HepG2 (cell line): ENCODE results near the gene BCL6B. TPM values are rescaled to one million over a fixed set of nuclear protein-coding genes. Genes with fewer than 3 reads are reported as not detected.

Experiments
- ATAC-seq: fragments of 200-7000 bp; cut with Tn5 transposase; 3 replicates; pipeline ENCODE4 v1.9.1; 2020; ENCODE audit warnings: mild to moderate bottlenecking, moderate library complexity
- BruUV-seq: library from RNA; stranded (reverse); fragments of 400-500 nt; replicated peaks from 2 replicates; lab custom pipeline; 2021; lab: Mats Ljungman, UMichigan
- CTCF ChIA-PET: fragments of 300-600 bp; formaldehyde crosslinking; extraction: SDS; loops from one replicate; lab custom pipeline; 2021; ENCODE audit warnings: low total read pairs, inconsistent platforms, low intra/inter-chr PET ratio; lab: Yijun Ruan, JAX
- POLR2A ChIA-PET: fragments of 350-600 bp; sonication (Branson Sonifier 250); formaldehyde crosslinking; loops from one replicate; lab custom pipeline; 2020; ENCODE audit warnings: antibody characterized with exemption, inconsistent platforms; lab: Yijun Ruan, JAX
- DNase-seq: peaks from one replicate; pipeline ENCODE4 v3.0.0-alpha.2; 2015; ENCODE audit warnings: low spot score
- FAIRE-seq: peaks from 3 replicates; lab custom pipeline; 2011; peaks lifted over from hg19 to GRCh38; lab: Jason Lieb, UNC
- H2AFZ ChIP-seq: one replicate; pipeline ENCODE4 v1.6.1; 2011; ENCODE audit warnings: low read length, inconsistent platforms
- H3K27ac ChIP-seq: fragments of 300-600 bp; 3 replicates; pipeline ENCODE4 v1.8.0; 2011; ENCODE audit warnings: mixed run types, mild to moderate bottlenecking, mixed read lengths, low read length, inconsistent platforms; ENCODE audit not compliant: insufficient read depth; ENCODE audit errors: extremely low read length
- H3K27me3 ChIP-seq, 2 experiments: fragments of 200-600 bp in 1 of 2; 2 replicates in 1 of 2; 3 replicates in 1 of 2; pipeline versions ENCODE4 v1.6.0 to v1.8.0; 2011; ENCODE audit warnings: low read length in 2 of 2, mild to moderate bottlenecking in 2 of 2, moderate library complexity in 2 of 2, inconsistent platforms in 1 of 2; ENCODE audit not compliant: insufficient read depth in 2 of 2, control insufficient read depth in 1 of 2
- H3K36me3 ChIP-seq, 2 experiments: fragments of 200-600 bp in 1 of 2; replicated peaks in 1 of 2; 2 replicates in 1 of 2; 3 replicates in 1 of 2; pipeline versions ENCODE4 v1.5.1 to v1.8.0; 2011; ENCODE audit warnings: low read length in 2 of 2, inconsistent platforms in 1 of 2; ENCODE audit not compliant: insufficient read depth in 2 of 2, control insufficient read depth in 1 of 2
- H3K4me1 ChIP-seq: 2 replicates; pipeline ENCODE4 v1.5.1; 2012; ENCODE audit warnings: low read length, inconsistent platforms; ENCODE audit not compliant: insufficient read depth
- H3K4me2 ChIP-seq: 2 replicates; pipeline ENCODE4 v1.6.0; 2011; ENCODE audit warnings: low read depth, low read length, inconsistent platforms
- H3K4me3 ChIP-seq, 3 experiments: fragments of 200-600 bp in 1 of 3; sonication (generic), shearing (Covaris generic) in 1 of 3; replicated peaks in 1 of 3; 2 replicates each; pipeline ENCODE4 v1.5.1; 2011 to 2016; ENCODE audit warnings: low read length in 3 of 3, inconsistent platforms in 2 of 3, low read depth in 2 of 3, mild to moderate bottlenecking in 2 of 3, control low read depth in 1 of 3, mixed read lengths in 1 of 3; ENCODE audit not compliant: insufficient read depth in 1 of 3
- H3K79me2 ChIP-seq: one replicate; pipeline ENCODE4 v1.6.1; 2011; ENCODE audit warnings: low read length, inconsistent platforms; ENCODE audit not compliant: insufficient read depth
- H3K9ac ChIP-seq: 2 replicates; pipeline ENCODE4 v1.6.0; 2011; ENCODE audit warnings: mild to moderate bottlenecking, low read depth, low read length, inconsistent platforms; ENCODE audit not compliant: insufficient read depth
- H3K9me3 ChIP-seq: 2 replicates; pipeline ENCODE4 v1.5.1; 2012; ENCODE audit warnings: mild to moderate bottlenecking, low read length
- H4K20me1 ChIP-seq: 2 replicates; pipeline ENCODE4 v1.6.0; 2011; ENCODE audit warnings: inconsistent platforms, mild to moderate bottlenecking, low read length, moderate library complexity; ENCODE audit not compliant: insufficient read depth
- ARNTL ChIP-seq: sonication (generic); formaldehyde crosslinking; IDR thresholded peaks from 2 replicates; pipeline ENCODE4 v1.4.0; 2020; ENCODE audit warnings: mild to moderate bottlenecking, missing genetic modification reagents
- CEBPG ChIP-seq: IDR thresholded peaks from 2 replicates; pipeline ENCODE4 v1.6.1; 2016
- FOXA1 ChIP-seq, 2 experiments: fragments of 450-650 bp in 1 of 2; sonication (generic) in 1 of 2; formaldehyde crosslinking in 1 of 2; IDR thresholded peaks; 2 replicates each; pipeline versions ENCODE4 v1.4.0 to v1.6.1; 2016 to 2020; ENCODE audit warnings: missing genetic modification reagents in 1 of 2
- KAT8 ChIP-seq: IDR thresholded peaks from 2 replicates; pipeline ENCODE4 v1.6.1; 2016; ENCODE audit warnings: missing genetic modification reagents, missing compliant biosample characterization
- SMAD3 ChIP-seq: sonication (generic); formaldehyde crosslinking; IDR thresholded peaks from 2 replicates; pipeline ENCODE4 v1.4.0; 2020; ENCODE audit warnings: missing genetic modification reagents
- SMARCC2 ChIP-seq: fragments of 450-650 bp; IDR thresholded peaks from 2 replicates; pipeline ENCODE4 v1.6.1; 2017; ENCODE audit warnings: antibody characterized with exemption, mild to moderate bottlenecking
- ZFYVE20 ChIP-seq: sonication (generic); formaldehyde crosslinking; IDR thresholded peaks from 2 replicates; pipeline ENCODE4 v1.8.0; 2023; ENCODE audit warnings: low read depth, mild to moderate bottlenecking, moderate library complexity, missing genetic modification reagents, borderline replicate concordance
- ZNF101 ChIP-seq: sonication (generic); formaldehyde crosslinking; IDR thresholded peaks from 2 replicates; pipeline ENCODE4 v1.4.0; 2020; ENCODE audit warnings: mild to moderate bottlenecking, low read depth, missing genetic modification reagents, borderline replicate concordance
- ZNF343 ChIP-seq: sonication (generic); formaldehyde crosslinking; IDR thresholded peaks from 2 replicates; pipeline ENCODE4 v1.4.0; 2020; ENCODE audit warnings: mild to moderate bottlenecking, missing genetic modification reagents
- ZNF652 ChIP-seq: IDR thresholded peaks from 2 replicates; pipeline ENCODE4 v1.6.1; 2016; ENCODE audit warnings: low read depth, borderline replicate concordance
- WGBS: methylation state at CpG from one replicate; pipeline ENCODE4 v1.1.6; 2017; ENCODE audit warnings: low lambda C conversion rate; 5-methylcytosine and 5-hydroxymethylcytosine counted together
- in situ Hi-C: cut with HindIII; loops from 2 replicates; pipeline ENCODE4 v1.10.0; 2017; ENCODE audit warnings: low pct_unique_long_range_greater_than_20kb; ENCODE audit not compliant: extremely low pct_ligation_motif_present
- intact Hi-C: fragments of 100-400 bp; cut with micrococcal nuclease; formaldehyde crosslinking; loops from one replicate; pipeline ENCODE4 v1.10.0; 2022; ENCODE audit not compliant: unreplicated experiment
- polyA plus RNA-seq, 8 experiments: library from polyadenylated mRNA; depleted of rRNA in 3 of 8; stranded (reverse) in 7 of 8; unstranded in 1 of 8; fragments of >200 nt; fragmentation: Illumina TruSeq in 4 of 8; extraction: Trizol in 4 of 8; gene quantifications; 2 replicates each; pipeline versions ENCODE4 v1.2.1 to v1.2.3, GENCODE V29; 2011 to 2016; ENCODE audit warnings: low read depth in 4 of 8, missing spikeins in 1 of 8, mixed read lengths in 1 of 8; ENCODE audit not compliant: insufficient read depth in 1 of 8
- total RNA-seq, 5 experiments: library from RNA; depleted of rRNA; stranded (reverse); fragments of >200 nt; fragmentation: Illumina TruSeq; extraction: Trizol; gene quantifications; 2 replicates each; pipeline ENCODE4 v1.2.3, GENCODE V29; 2016; ENCODE audit warnings: low read depth in 1 of 5
- TF ChIP-seq, protein P1 (sequence below): sonication (generic); formaldehyde crosslinking; conservative IDR thresholded peaks from 2 replicates; pipeline ENCODE4 v1.8.0; 2022; ENCODE audit warnings: mild to moderate bottlenecking, moderate library complexity, missing genetic modification reagents
- TF ChIP-seq, protein P2 (sequence below): sonication (generic); formaldehyde crosslinking; IDR thresholded peaks from 2 replicates; pipeline ENCODE4 v1.5.0; 2020; ENCODE audit warnings: missing genetic modification reagents, mild to moderate bottlenecking, borderline replicate concordance
- TF ChIP-seq, protein P3 (sequence below): sonication (generic); formaldehyde crosslinking; IDR thresholded peaks from 2 replicates; pipeline ENCODE4 v1.5.0; 2020; ENCODE audit warnings: mild to moderate bottlenecking, missing genetic modification reagents, moderate library complexity

The BCL6B gene
- total and polyA plus RNA-seq, 2 of the 13 experiments (the other 11 are each of a cell fraction or from before 2014, with no cell fraction given): not detected

GRCh38 chr17:7025245-7025644, 2.4 kb downstream of the BCL6B start:
- CTCF ChIA-PET: no interaction called here
- no peak overlapping the region for H3K27ac ChIP-seq
- H3K27me3 ChIP-seq: peaks cover 1 to 30% of the 10 kb centered on the region in 2 experiments; a peak in 3 of 5 replicates
- no peak for FAIRE-seq
- H4K20me1 ChIP-seq: no peaks in the 10 kb centered on the region
- no peaks in the 10 kb centered on the region for H3K9me3 ChIP-seq
- POLR2A ChIA-PET: interaction anchor here (0.5 to 2.6 kb wide), 3 partner anchors 11 to 213 kb away, joined by 4 to 20 read pairs (median 5); partner anchors contain the start of genes RNASEK and SLC16A13
- in situ Hi-C loops: no loop called here
- H3K4me3 ChIP-seq: no peak overlapping the region
- no TSS peak for BruUV-seq
- DNase-seq: no peak
- intact Hi-C loops: loop anchor here (10.0 kb wide), 1 partner anchor 180 kb away; no protein-coding TSS in a partner anchor
- WGBS: 33% methylated on average over 1 of the region's 1 CpG
- TF ChIP-seq KAT8 (CRISPR knock-in tag) (no peak), ZNF652 (no peak), ZNF101 (CRISPR knock-in tag) (no peak), ARNTL (CRISPR knock-in tag) (no peak), ZNF343 (CRISPR knock-in tag) (no peak), CEBPG (CRISPR knock-in tag) (no peak), FOXA1 (IDR thresholded peaks at IDR 0.05) (no peak), FOXA1 (CRISPR knock-in tag; IDR thresholded peaks at IDR 0.05) (no peak), ZFYVE20 (no peak), SMARCC2 (no peak), SMAD3 (no peak)
- TF ChIP-seq, protein P1, sequence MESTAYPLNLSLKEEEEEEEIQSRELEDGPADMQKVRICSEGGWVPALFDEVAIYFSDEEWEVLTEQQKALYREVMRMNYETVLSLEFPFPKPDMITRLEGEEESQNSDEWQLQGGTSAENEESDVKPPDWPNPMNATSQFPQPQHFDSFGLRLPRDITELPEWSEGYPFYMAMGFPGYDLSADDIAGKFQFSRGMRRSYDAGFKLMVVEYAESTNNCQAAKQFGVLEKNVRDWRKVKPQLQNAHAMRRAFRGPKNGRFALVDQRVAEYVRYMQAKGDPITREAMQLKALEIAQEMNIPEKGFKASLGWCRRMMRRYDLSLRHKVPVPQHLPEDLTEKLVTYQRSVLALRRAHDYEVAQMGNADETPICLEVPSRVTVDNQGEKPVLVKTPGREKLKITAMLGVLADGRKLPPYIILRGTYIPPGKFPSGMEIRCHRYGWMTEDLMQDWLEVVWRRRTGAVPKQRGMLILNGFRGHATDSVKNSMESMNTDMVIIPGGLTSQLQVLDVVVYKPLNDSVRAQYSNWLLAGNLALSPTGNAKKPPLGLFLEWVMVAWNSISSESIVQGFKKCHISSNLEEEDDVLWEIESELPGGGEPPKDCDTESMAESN (CRISPR knock-in tag): no peak
- TF ChIP-seq, protein P2, sequence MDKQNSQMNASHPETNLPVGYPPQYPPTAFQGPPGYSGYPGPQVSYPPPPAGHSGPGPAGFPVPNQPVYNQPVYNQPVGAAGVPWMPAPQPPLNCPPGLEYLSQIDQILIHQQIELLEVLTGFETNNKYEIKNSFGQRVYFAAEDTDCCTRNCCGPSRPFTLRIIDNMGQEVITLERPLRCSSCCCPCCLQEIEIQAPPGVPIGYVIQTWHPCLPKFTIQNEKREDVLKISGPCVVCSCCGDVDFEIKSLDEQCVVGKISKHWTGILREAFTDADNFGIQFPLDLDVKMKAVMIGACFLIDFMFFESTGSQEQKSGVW (CRISPR knock-in tag): no peak
- TF ChIP-seq, protein P3, sequence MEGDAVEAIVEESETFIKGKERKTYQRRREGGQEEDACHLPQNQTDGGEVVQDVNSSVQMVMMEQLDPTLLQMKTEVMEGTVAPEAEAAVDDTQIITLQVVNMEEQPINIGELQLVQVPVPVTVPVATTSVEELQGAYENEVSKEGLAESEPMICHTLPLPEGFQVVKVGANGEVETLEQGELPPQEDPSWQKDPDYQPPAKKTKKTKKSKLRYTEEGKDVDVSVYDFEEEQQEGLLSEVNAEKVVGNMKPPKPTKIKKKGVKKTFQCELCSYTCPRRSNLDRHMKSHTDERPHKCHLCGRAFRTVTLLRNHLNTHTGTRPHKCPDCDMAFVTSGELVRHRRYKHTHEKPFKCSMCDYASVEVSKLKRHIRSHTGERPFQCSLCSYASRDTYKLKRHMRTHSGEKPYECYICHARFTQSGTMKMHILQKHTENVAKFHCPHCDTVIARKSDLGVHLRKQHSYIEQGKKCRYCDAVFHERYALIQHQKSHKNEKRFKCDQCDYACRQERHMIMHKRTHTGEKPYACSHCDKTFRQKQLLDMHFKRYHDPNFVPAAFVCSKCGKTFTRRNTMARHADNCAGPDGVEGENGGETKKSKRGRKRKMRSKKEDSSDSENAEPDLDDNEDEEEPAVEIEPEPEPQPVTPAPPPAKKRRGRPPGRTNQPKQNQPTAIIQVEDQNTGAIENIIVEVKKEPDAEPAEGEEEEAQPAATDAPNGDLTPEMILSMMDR (CRISPR knock-in tag): no peak
- TF ChIP-seq, all 625 proteins: peak for 0
- no peak overlapping the region for H3K9ac ChIP-seq
- no peaks in the 10 kb centered on the region for H3K79me2 ChIP-seq
- H3K4me2 ChIP-seq: no peak overlapping the region
- H3K36me3 ChIP-seq: no peaks in the 10 kb centered on the region
- no peak overlapping the region for H2AFZ ChIP-seq
- ATAC-seq: no peak
- peaks cover 53% of the 10 kb centered on the region for H3K4me1 ChIP-seq
